ENCODE data around the gene DACT2.
"Not testable (repeated sequence)": the region's sequence is repeated elsewhere in the genome, so short reads cannot be mapped to it uniquely, and the experiment has no call there.

DNA sequence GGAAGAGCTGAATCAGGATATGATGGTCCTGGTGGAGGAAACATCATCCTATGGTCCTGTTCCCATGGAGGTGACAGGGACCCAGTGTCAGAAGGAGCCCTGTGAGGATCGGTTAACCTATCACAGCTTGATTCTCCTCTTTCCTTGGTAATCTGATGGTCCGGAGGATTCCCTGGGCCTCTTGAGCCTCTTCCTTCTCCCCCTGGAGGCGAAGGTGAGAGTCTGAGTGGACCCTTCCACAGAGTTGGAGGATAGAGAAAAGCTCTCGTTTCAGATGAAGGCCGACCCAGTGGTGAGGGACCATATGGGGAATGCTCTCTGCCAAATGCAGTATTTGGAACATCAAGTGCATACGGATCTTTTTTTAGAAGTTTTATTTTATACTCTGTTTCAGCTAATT lies 32.1 kb downstream of the DACT2 start:
- TF ChIP-seq, protein P1, sequence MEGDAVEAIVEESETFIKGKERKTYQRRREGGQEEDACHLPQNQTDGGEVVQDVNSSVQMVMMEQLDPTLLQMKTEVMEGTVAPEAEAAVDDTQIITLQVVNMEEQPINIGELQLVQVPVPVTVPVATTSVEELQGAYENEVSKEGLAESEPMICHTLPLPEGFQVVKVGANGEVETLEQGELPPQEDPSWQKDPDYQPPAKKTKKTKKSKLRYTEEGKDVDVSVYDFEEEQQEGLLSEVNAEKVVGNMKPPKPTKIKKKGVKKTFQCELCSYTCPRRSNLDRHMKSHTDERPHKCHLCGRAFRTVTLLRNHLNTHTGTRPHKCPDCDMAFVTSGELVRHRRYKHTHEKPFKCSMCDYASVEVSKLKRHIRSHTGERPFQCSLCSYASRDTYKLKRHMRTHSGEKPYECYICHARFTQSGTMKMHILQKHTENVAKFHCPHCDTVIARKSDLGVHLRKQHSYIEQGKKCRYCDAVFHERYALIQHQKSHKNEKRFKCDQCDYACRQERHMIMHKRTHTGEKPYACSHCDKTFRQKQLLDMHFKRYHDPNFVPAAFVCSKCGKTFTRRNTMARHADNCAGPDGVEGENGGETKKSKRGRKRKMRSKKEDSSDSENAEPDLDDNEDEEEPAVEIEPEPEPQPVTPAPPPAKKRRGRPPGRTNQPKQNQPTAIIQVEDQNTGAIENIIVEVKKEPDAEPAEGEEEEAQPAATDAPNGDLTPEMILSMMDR (IDR thresholded peaks at IDR 0.05 in 4 of 5, conservative IDR thresholded peaks at IDR 0.05 in 1 of 5): not testable (repeated sequence)
- not testable (repeated sequence) for TF ChIP-seq POLR2A (IDR thresholded peaks at IDR 0.05)

Measured in gastrocnemius medialis (tissue), 4 donors.